ENCODE measurements around the gene WNT9B. TPM values are rescaled to one million over a fixed set of nuclear protein-coding genes. Genes with fewer than 3 reads are reported as not detected.

The WNT9B gene
- total RNA-seq, 1 experiment from 2014 or later, result 0.70 TPM

DNA sequence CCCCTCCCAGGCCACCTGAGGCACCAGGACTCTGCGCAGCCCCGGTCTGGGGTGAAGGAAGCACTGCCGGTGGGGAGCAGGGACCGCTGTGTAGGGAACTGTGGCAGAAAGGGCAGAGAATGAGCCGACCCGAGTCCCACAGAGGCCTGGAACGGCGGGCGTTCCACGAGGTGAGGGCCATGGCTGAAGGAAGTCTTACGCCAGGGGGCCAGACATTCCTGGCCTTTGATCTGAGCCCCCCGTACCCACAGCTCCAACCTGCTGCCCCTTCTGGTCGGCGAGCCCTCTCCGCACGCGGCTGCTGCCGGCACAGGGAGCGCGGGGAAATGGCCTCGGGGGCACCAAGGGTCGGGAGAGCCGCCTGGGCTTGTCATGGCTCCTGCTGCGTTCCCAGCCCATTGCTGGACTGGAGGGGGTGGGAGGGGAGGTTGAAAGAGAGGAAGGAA, 31.5 kb upstream of the WNT9B start:
- H3K4me3 Mint-ChIP-seq, result peak overlapping the region; percentile 80 to 81
- Histone ChIP-seq H3K18ac (ENCODE audit: insufficient read length, low read depth, low read length) (peak overlapping the region; percentile 69), H3K27me3 (ENCODE audit: insufficient read depth, low read length) (peaks cover 39% of the 10 kb centered on the region), H3K23me2 (ENCODE audit: insufficient read length, low read depth, low read length, poor library complexity, severe bottlenecking) (peaks cover 31% of the 10 kb centered on the region), H3K79me1 (ENCODE audit: insufficient read depth, low read depth, low read length, poor library complexity, severe bottlenecking) (no peaks in the 10 kb centered on the region), H2BK120ac (ENCODE audit: low read depth, low read length, poor library complexity, severe bottlenecking) (no peak overlapping the region), H2BK5ac (ENCODE audit: insufficient read length, low read length) (no peak overlapping the region), H3K56ac (ENCODE audit: insufficient read length, low read depth, low read length) (no peak overlapping the region), H4K20me1 (ENCODE audit: control insufficient read depth, insufficient read depth, insufficient read length) (no peaks in the 10 kb centered on the region), H3T11ph (ENCODE audit: low read length) (no peak overlapping the region), H3K4me2 (ENCODE audit: insufficient read depth, insufficient read length, low read length) (peak overlapping the region; percentile 82), H3K4me1 (ENCODE audit: insufficient read depth, low read length) (peaks cover 7% of the 10 kb centered on the region; the same call in 1 of the 2 replicates), H4K8ac (replicated peaks; ENCODE audit: insufficient read length, low read depth, low read length) (no peak overlapping the region), H2BK15ac (ENCODE audit: low read depth, low read length) (no peak overlapping the region), H2BK12ac (ENCODE audit: insufficient read length, low read depth, low read length) (no peak overlapping the region), H3K23ac (ENCODE audit: insufficient read length, low read depth, low read length) (no peak overlapping the region), H3K27ac (ENCODE audit: insufficient read length, low read depth, low read length) (no peak overlapping the region), H3K14ac (ENCODE audit: insufficient read depth, low read length) (peak overlapping the region; percentile 84), H3K9me3 (ENCODE audit: control insufficient read depth, low read depth, low read length) (no peaks in the 10 kb centered on the region), H4K91ac (ENCODE audit: insufficient read length, low read depth, low read length) (no peak overlapping the region), H3K79me2 (ENCODE audit: insufficient read depth, low read length) (no peaks in the 10 kb centered on the region), H4K5ac (ENCODE audit: insufficient read length, low read depth, low read length) (no peak overlapping the region), H3K4ac (ENCODE audit: low read depth, low read length) (no peak overlapping the region), H3K9ac (ENCODE audit: extremely low read depth, insufficient read length, low read length) (no peak overlapping the region), H2AK5ac (ENCODE audit: insufficient read length, low read length) (no peak overlapping the region), H2BK20ac (ENCODE audit: low read depth, low read length, poor library complexity, severe bottlenecking) (no peak overlapping the region), H2AFZ (ENCODE audit: low read length) (no peak overlapping the region)
- WGBS (ENCODE audit: extremely low coverage, insufficient read length, low lambda C conversion rate), result no CpG with 5 or more reads among the region's 24 CpGs
- peaks cover 45 to 49% of the 10 kb centered on the region in 2 experiments for H3K4me1 Mint-ChIP-seq
- H3K27ac Mint-ChIP-seq, result no peak overlapping the region; a peak in 1 of 7 replicates
- H3K36me3 Mint-ChIP-seq (ENCODE audit: insufficient read depth in 1 of 3, low read depth in 3 of 3), result no peaks in the 10 kb centered on the region; a peak in 1 of 7 replicates
- peaks cover 84% of the 10 kb centered on the region for H3K27me3 Mint-ChIP-seq (ENCODE audit: low read depth)
- DNase-seq, result peak; percentile 77
- no peaks in the 10 kb centered on the region; a peak in 2 of 5 replicates for H3K9me3 Mint-ChIP-seq
- TF ChIP-seq, protein P1, sequence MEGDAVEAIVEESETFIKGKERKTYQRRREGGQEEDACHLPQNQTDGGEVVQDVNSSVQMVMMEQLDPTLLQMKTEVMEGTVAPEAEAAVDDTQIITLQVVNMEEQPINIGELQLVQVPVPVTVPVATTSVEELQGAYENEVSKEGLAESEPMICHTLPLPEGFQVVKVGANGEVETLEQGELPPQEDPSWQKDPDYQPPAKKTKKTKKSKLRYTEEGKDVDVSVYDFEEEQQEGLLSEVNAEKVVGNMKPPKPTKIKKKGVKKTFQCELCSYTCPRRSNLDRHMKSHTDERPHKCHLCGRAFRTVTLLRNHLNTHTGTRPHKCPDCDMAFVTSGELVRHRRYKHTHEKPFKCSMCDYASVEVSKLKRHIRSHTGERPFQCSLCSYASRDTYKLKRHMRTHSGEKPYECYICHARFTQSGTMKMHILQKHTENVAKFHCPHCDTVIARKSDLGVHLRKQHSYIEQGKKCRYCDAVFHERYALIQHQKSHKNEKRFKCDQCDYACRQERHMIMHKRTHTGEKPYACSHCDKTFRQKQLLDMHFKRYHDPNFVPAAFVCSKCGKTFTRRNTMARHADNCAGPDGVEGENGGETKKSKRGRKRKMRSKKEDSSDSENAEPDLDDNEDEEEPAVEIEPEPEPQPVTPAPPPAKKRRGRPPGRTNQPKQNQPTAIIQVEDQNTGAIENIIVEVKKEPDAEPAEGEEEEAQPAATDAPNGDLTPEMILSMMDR (conservative IDR thresholded peaks at IDR 0.05), result peak; percentile 11; the same call in 1 of the 3 replicates
